Right ventricle myocardium inferior (tissue), 1 donor: ENCODE data around the gene FER1L5. TPM values are rescaled to one million over a fixed set of nuclear protein-coding genes. Genes with fewer than 3 reads are reported as not detected.

Source experiments
- ATAC-seq: fragments of 200-7000 bp; cut with Tn5 transposase; one replicate; pipeline ENCODE4 v1.9.1; 2020; ENCODE audit warnings: mild to moderate bottlenecking, moderate library complexity
- DNase-seq: peaks from one replicate; pipeline ENCODE4 v3.0.0; 2021; ENCODE audit errors: missing footprints
- intact Hi-C: fragments of 100-400 bp; cut with DNase I; formaldehyde crosslinking; loops from one replicate; pipeline ENCODE4 v1.11.0; 2022
- long read RNA-seq: library from polyadenylated mRNA; unstranded; transcript quantifications from one replicate; pipeline ENCODE4 v2.0.0, GENCODE V29; 2021
- total RNA-seq: library from RNA; stranded (reverse); fragmentation: NEBNext Ultra II Directional; extraction: Animal tissue kit (Norgen Biotek cat#: 25700); gene quantifications from one replicate; pipeline ENCODE4 v1.2.1, GENCODE V29; 2021
- donor health status: DM: no; HTN: yes; CAD: no; lungs with severe emphysema.

Gene FER1L5
- not detected for total RNA-seq
- long read RNA-seq: 0 reads

DNA sequence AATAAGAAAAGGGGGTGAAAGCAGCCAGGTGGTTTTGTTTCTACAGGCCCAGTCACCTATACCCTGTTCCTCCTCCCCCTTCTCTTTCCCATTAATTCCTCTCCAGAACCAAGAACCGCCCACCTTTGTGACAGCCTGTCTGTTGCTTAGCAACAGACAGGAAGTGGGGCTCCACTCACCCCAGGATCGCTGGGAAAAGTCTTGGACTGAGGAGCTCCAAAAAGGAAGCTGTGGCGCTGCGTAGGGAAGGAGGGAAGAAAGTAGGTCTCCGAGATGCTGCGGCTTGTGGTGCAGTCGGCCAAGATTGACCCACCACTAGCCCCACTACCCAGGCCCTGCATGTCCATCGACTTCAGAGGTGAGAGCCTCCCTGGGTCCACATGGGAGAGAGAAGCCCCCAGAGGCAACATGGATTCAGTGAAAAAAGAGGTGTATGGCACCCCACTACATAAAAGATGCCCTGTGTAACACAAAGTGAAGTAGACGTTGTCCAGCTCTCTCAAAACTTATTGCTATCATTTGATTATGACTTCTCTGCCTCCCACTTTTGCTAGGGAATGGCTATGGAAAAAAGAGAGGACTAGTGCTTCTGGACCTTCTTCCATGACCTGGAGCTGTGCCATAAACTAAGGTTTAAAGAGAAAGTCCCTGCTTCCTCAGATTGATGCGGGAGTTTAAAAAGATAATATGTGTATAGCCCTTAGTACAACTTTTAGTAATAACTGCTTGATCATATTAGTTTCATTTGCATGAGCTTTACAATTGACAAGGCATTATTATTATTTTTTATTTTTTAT, at the start of gene FER1L5:
TSS of gene FER1L5 (plus strand) at position 201 of the 797 bp plus-strand sequence. CDS start at position 274, 73 bp downstream.
- ATAC-seq (no peak), DNase-seq (no peak)
- intact Hi-C loops: no loop called here

DNA sequence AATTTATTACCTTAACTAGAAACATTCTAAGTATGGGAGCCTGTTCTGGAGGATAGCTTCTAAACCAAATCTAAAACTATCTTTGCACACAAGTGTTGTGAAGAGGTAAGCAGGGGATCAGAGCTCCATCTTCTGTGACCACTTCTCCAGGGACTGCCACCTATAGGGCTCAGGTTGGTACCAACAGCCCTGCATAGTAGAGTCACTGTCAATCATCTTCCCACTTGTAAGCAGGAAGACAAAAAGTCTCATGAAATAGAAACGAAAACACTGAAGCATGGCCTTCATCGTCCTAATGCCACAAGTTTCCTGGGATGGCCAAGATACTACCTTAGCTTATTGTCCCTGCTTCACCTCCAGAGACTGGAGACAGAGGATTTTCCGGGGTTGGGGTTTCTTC, 48.3 kb upstream of the FER1L5 start:
- ATAC-seq (no peak), DNase-seq (no peak)
- intact Hi-C loops: no loop called here

DNA sequence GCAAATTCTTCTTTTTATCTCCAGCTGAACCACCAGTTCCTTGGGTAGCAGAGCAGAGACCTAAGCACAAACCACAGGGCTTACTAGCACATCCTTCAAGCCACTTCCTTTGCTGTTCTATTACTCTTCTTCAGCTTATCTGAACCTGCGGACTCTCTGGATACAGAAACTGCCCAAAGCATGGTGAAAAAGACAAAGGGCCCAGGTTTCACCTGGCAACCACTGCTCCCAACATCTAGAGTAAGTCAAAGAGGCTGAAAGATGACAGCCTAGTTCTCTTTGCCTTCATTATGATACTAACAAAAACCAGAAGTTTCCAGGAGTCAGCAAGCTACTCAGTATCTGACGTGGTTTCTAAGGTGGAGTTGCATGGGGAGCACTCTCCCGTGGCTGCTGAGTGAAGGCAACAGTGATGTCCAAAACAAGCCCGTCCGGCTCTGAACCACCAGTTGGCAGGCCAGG, 47.8 kb upstream of the FER1L5 start:
- intact Hi-C loops: no loop called here
- DNase-seq (no peak), ATAC-seq (no peak)

DNA sequence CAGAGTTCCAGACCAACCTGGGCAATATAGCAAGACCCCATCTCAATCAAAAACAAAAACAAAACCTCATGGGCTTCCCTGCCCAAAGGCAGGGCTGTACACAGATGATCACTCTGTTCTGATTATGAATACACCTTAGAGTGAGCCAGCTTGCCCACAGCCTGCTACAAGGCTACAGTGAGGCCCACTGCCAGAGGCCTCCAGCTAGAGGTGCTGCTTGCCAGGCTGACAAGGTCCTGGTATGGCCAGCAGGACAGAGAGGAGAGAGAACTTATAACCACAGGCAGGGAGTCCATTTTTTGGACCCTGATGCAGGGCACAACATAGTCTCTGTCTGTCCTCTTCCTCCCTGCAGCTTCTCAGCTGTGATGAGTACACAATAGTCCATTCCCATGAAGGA, 46.0 kb upstream of the FER1L5 start:
- peak; percentile 30 for ATAC-seq
- intact Hi-C loops: no loop called here
- DNase-seq: peak; percentile 74

DNA sequence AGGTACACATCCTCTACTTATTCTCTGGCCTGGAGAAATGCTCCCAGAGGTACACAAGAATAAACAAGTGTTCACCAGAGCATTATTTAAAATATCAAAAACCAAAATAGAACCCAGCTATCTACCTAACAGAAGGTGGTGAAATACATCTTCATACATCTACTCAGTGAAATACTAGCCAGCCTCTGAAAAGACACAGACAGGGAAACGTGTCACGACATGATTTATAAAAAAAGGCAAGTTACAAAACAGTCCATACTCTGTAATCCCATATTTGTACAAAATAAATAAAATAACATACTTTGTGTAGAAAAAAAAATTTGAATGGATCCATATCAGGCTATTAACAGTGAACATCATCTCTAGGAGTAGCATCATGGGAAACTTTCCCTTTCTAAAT, 42.6 kb upstream of the FER1L5 start:
- intact Hi-C loops: no loop called here
- ATAC-seq (no peak), DNase-seq (no peak)

DNA sequence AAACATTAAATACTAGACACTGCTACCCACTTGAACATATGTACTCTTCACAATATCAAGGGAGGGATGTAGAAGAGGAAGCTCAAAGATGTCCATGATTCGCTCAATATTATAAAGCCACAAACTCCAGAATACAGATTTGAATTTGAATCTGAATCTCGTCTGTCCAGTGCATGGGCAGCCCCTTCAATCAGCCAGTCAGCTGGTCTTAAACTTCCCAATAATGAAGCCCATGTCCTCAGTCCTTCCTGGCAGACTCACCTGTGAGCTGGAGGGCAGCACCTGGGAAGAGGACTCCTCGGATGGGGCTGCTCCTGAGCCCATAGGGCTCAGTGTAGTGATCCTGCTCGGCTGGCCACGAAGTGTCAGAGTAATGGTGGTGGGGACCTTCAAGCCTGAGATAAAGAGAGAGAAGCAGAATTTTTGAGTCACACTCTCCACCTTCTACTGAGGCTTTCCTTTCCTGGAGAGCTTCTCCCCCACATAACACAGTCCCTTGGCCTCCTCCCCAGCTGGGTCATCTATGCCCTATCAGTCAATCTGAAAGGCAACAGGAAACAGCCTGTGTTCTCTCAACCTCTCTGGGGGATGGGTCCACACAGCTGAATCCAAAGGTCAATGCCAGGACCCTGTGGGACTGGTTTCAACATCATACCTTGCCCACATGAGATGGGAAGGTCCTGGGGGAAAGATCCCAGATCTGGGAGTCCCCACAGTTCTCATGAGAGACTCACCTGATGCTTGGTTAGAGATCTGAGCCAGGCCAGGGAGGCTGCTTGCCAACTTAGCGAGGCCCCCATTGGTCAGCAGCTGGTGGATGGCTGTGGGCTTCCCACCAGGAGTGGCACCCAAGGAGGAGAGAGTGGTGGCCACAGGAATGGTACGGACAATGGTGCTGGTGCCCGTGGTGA, 40.9 kb upstream of the FER1L5 start:
- peak; percentile 12 for ATAC-seq
- no peak for DNase-seq

DNA sequence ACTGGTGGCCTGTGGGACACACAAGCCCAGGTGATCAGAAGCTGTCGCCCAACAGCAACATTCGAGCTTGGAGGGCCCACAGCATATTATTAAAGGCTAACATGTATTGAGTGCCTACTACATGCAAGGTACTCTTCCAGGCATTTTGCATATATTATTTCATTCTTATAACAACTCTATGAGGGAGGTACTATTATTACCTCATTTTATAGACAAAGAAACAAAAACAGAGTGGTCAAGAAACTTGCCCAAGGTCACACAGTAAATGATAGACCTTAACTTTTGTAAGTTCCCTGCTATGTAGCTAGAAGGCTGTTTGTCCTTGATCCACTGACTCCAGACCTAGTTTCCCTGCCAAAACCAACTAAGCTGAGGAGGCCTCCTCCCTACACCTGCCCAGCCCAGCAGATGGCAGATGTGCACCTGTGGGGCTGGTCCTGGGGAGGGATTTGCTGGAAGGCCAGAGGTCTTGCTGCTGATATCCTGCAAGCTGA, 40.2 kb upstream of the FER1L5 start:
- DNase-seq (no peak), ATAC-seq (no peak)
- intact Hi-C loops: no loop called here

More for the DNA sequence above, 40.9 kb upstream of the FER1L5 start:
- intact Hi-C loops: no loop called here

DNA sequence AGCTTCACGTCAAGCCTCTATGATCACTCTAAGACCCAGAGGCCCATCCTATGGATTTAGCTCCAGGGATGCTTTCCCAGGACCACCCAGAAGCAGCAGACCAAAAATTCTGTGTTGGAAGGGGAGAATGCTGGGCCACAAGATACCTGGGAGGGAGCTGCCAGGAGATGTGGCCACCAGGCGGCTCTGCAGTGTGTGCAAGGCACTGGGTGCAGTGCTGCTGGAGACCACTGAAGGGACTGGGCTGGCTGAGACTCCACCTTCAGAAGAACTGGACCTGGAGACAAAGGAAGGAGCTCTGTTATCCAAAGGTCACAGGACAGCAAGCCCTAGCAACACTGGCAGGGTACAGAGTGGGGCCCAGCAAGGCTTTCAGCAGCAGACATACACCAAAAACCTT, 38.5 kb upstream of the FER1L5 start:
- no peak for ATAC-seq
- intact Hi-C loops: no loop called here
- DNase-seq: no peak

DNA sequence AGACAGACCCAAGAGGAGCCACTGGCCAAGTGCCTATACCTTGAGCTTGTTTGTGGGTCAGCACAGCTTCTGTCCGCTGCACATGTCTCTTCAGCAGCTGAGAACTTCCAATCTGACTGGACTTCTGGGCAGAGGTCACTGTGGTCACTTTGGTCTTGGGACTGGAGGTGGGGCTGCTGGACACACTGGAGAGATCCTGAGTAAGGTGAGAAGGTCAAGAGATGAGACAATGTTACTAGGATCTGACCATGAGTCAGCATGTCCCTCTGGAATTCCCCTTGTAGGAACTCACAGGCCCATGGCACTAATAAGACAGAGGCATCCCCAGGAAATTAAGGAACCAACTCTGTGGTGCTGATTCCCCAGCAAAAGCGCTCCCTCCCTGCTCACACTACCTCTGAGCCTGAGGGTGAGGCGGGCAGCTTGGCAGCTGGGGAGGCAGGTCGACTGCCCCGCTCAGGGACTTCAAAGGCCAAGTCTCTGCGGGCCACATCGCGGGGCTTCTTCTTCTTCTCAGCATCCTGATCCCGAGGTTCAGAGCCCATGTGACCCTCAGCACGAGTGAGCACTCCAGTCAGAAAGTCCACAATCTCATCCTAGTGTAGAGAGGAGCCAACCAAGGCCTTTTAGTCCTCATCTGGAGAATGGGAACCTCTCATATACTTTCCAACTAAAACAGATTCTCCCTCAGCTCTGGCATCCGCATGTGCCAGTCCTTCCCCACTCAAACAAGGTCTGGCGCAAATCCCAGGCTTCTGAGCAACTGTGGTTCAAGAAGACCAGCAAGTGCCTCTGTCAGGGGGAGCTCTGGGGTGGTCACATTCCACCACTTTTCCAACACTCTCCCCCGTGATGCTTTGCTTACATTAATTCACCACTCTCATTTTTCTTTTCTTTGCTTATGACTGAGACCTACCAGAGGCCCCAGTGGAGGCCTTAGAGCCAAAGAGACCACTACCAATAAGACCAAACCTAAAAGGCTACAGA, 33.8 kb upstream of the FER1L5 start:
- intact Hi-C loops: no loop called here
- ATAC-seq (no peak), DNase-seq (no peak)

DNA sequence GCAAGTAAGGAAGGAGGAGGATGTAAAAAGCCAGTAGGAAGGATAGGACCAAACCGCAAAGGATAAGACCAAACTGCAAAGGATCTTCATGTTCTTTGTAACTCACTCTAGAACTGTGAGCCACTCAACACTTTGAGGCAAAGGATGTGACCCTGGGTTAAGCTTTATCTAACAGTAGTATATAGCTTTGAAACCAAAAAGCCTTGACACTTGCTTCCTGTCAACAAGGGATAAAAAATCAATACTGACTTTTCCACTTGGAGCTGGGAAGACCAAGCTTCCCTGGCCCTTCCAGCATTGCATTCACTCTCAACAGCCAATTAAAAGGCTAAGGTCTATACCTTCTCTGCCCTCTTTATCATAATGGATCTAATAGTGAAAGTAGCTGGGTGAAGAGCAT, 26.4 kb upstream of the FER1L5 start:
- DNase-seq: no peak
- intact Hi-C loops: no loop called here
- ATAC-seq: no peak

DNA sequence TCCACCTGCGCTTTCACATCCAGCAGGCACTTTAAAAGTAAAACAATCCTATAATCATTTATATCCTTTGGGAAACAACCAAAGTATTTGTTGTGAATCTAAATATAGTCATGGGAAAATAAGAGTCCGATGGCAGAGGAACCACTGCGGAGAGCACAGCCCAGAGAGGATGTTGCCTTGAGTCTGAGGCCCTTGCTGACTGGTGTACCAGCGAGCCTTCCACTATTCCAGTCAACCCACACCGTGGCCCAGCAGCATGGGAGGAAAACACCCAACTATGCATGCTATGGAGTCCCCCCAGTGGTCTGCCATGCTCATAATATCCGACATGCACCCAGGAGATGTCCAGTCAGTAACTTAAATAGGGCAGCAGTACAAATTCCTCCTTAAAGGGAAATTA, 26.0 kb upstream of the FER1L5 start:
- ATAC-seq (no peak), DNase-seq (no peak)
- intact Hi-C loops: no loop called here

DNA sequence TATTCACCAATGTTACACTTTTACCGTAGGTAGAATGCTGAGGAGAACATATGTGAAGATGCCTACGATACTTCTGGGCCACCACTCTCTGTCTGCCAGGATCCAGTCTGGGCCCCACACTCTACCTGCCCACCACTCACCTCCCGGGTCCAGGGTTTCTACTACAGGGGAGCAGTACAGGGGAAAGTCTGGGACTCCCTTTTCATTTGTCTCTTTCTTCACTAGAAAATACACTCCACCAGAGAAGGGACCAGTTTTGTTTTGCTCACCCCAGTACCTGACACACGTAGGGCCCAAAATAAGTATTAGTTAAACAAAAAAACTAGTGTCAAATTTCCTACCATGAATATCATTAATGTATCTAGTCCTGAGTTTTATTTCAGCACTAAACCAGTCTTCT, 25.6 kb upstream of the FER1L5 start:
- DNase-seq: no peak
- no peak for ATAC-seq
- intact Hi-C loops: no loop called here

DNA sequence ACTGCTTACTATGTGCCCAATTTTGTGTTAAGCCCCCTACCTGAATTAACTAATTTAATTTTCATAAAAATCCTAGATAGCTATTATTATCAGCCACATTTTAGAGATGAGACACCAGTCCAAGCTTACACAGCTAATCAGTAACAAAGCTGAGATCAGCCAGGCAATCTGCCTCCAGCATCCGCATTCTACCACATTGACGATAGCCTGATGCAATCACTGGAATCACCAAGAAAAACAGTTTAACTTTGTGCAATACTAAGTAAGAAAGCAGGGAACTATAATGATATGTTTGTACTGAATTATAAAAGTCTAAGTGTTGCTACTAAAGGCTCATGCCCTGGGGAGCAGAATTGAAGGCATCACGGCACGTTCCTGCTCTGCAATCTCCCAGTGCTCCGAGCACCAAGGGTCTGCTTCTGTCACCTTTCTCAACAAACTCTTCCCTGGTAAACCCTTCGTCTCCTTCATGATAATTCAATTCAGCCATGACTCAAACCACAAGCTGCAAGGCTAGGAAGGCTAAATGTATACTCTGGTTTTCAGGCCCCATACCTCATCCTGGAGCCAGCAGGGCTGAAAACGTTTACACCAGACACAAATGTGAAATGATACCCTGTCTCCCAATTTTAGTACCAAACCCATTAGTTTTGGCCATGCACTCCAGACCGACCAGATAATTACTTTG, 23.8 kb upstream of the FER1L5 start:
- no peak for DNase-seq
- intact Hi-C loops: no loop called here
- ATAC-seq: no peak

DNA sequence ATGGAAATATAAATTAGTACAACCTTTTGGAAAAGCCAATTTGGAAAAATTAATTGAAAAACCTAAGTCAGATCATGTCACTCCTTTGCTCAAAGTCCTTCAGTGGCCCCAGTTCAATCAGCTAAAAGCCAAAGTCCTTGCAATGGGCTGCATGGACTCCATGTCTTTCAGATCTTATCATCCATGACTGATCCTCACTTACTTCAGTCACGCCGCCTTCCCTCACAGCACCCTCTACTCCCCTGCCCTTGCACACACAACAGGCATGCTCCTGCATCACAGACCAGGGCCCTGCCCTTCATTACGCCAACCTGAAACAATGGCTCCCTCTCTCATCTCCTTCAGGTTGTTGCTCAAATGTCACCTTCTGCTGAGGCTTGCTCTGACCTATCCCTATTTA, 20.0 kb upstream of the FER1L5 start:
- no peak for DNase-seq
- no peak for ATAC-seq
- intact Hi-C loops: no loop called here

DNA sequence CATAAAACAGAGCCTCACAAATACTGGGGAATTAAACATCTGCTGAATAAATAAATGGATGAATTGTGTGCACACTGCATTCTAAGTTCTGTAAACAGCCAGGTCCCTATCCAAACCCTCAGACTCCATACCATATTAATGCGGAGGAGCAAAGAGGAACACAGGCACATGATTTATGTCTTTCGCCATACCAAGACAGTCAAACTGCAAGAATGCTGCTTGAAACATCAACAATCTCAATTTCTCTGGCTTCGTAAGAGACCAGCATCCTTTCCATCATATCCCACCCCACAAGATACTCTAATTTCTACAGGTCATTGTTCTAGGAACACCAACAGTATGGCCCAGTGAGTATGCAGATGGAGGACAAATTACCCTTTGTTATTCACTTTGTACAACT, 19.4 kb upstream of the FER1L5 start:
- intact Hi-C loops: no loop called here
- no peak for ATAC-seq
- no peak for DNase-seq

DNA sequence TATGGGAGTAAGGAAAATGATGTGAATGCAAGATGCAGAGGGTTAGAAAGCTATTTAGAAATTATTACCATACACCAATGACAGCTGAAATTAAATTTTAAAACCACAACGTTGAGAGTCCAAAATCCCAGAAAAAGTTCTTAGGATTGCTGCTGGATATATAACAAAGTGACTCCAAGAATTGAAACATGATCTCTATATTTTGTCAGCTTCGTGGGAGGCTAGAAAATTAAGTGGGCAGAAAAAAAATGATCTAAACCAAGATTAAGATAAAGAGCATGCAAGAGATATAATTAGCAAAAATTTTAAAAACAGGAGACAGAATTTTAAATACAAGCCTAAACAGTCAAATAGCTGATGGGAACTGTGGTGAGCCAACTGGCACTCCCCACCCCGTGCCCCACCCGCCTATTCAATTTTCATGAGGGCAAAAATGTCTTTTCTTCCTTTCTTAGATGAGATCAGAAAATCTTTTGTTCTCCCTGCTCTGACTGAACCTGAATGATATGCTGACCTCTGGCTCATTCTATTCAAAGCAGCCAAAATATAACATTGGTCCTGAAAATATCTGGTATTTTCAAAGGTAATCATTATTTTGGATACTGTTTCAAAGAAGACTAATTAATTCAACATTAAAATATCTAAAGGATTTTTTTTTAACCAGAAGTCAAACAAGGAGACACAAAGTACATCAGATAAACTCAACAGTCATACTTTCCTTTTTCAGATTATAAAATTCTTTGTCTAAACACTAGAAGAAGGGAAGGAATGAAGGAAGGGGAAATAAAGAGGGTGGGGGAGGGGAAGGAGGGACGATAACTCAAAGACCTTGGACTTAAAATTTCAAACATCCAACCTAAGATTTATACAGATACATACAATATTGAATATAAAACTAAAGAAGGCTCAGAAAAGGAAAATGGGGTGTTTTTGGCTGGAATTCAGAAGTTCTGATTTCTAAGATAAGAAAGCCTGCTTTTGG, 16.7 kb upstream of the FER1L5 start:
- DNase-seq: no peak
- ATAC-seq: no peak
- intact Hi-C loops: no loop called here

DNA sequence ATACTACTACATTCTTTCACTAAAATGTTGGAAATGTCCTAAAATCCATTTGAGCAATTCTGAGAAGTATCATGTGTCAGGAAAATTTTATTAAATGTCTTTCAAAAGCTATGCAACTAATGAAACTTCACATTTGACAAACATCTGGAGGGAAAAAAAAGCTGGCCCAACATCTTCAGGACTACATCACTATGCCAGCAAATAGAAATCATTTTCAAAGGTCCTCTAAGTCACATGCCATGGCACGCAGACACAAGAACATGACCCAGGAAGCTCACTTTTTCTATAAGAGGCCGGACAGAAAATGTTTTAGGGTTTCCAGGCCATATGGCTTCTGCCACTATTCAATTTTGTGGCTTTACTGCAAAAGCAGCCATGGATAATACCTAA, 16.0 kb upstream of the FER1L5 start:
- intact Hi-C loops: no loop called here
- DNase-seq: no peak
- ATAC-seq: no peak
